ENCODE results near the gene CACNA1H.
"Not testable (repeated sequence)": the region's sequence is repeated elsewhere in the genome, so short reads cannot be mapped to it uniquely, and the experiment has no call there.

The CACNA1H gene

GRCh38 chr16:1223355-1224214 lies 70.7 kb downstream of the CACNA1H start:
- Histone ChIP-seq H3K27ac (ENCODE audit: low read length) (no peak overlapping the region), H3K79me2 (ENCODE audit: low read length) (no peaks in the 10 kb centered on the region), H3K9ac (ENCODE audit: low read length) (no peak overlapping the region), H3K27me3 (ENCODE audit: low read depth, low read length) (no peaks in the 10 kb centered on the region), H4K20me1 (ENCODE audit: insufficient read depth, low read length) (no peaks in the 10 kb centered on the region), H2AFZ (ENCODE audit: low read depth, low read length) (no peak overlapping the region), H3K4me1 (ENCODE audit: low read length) (no peaks in the 10 kb centered on the region), H3K9me3 (ENCODE audit: insufficient read depth, low read length) (no peaks in the 10 kb centered on the region), H3K4me3 (ENCODE audit: low read length) (no peak overlapping the region), H3K4me2 (ENCODE audit: low read length) (no peak overlapping the region), H3K36me3 (replicated peaks; ENCODE audit: low read depth, low read length) (no peaks in the 10 kb centered on the region)
- TF ChIP-seq EZH2phosphoT487 (IDR thresholded peaks at IDR 0.05; ENCODE audit: low read depth) (no peak), CTCF (IDR thresholded peaks at IDR 0.05; ENCODE audit: low read depth, low read length) (no peak)

GRCh38 chr16:1224558-1224957 lies 71.7 kb downstream of the CACNA1H start:
- Histone ChIP-seq H3K9ac (ENCODE audit: low read length) (no peak overlapping the region), H3K27ac (ENCODE audit: low read length) (no peak overlapping the region), H3K79me2 (ENCODE audit: low read length) (no peaks in the 10 kb centered on the region), H3K36me3 (replicated peaks; ENCODE audit: low read depth, low read length) (no peaks in the 10 kb centered on the region), H3K4me2 (ENCODE audit: low read length) (no peak overlapping the region), H3K4me1 (ENCODE audit: low read length) (no peaks in the 10 kb centered on the region), H2AFZ (ENCODE audit: low read depth, low read length) (no peak overlapping the region), H3K9me3 (ENCODE audit: insufficient read depth, low read length) (no peaks in the 10 kb centered on the region), H3K4me3 (ENCODE audit: low read length) (no peak overlapping the region), H4K20me1 (ENCODE audit: insufficient read depth, low read length) (no peaks in the 10 kb centered on the region), H3K27me3 (ENCODE audit: low read depth, low read length) (no peaks in the 10 kb centered on the region)
- TF ChIP-seq CTCF (IDR thresholded peaks at IDR 0.05; ENCODE audit: low read depth, low read length), result no peak
- TF ChIP-seq EZH2phosphoT487 (IDR thresholded peaks at IDR 0.05; ENCODE audit: low read depth), result no peak

- Histone ChIP-seq H3K9ac (ENCODE audit: low read length) (no peak within 1 kb of the TSS), H3K9me3 (ENCODE audit: insufficient read depth, low read length) (no peaks in the 10 kb centered on the region), H3K79me2 (ENCODE audit: low read length) (no peaks in the 10 kb centered on the region), H3K4me3 (ENCODE audit: low read length) (no peak within 1 kb of the TSS), H2AFZ (ENCODE audit: low read depth, low read length) (no peak within 1 kb of the TSS), H4K20me1 (ENCODE audit: insufficient read depth, low read length) (no peaks in the 10 kb centered on the region), H3K4me2 (ENCODE audit: low read length) (no peak within 1 kb of the TSS), H3K27ac (ENCODE audit: low read length) (no peak within 1 kb of the TSS), H3K27me3 (ENCODE audit: low read depth, low read length) (no peaks in the 10 kb centered on the region), H3K36me3 (replicated peaks; ENCODE audit: low read depth, low read length) (no peaks in the 10 kb centered on the region), H3K4me1 (ENCODE audit: low read length) (no peaks in the 10 kb centered on the region)
- TF ChIP-seq EZH2phosphoT487 (IDR thresholded peaks at IDR 0.05; ENCODE audit: low read depth) (no peak), CTCF (IDR thresholded peaks at IDR 0.05; ENCODE audit: low read depth, low read length) (no peak)
Observed at GRCh38 chr16:1225051-1225451, 72.1 kb downstream of the CACNA1H start, which contains the start of gene TPSG1. Gene TPSG1 (minus strand): TSS chr16:1225268. CDS start chr16:1225252, 16 bp downstream.

GRCh38 chr16:1225728-1226311 lies 72.9 kb downstream of the CACNA1H start:
- not testable (repeated sequence) for H3K36me3 ChIP-seq (replicated peaks; ENCODE audit: low read depth, low read length); H4K20me1 ChIP-seq (ENCODE audit: insufficient read depth, low read length); H3K4me3 ChIP-seq (ENCODE audit: low read length); H3K4me1 ChIP-seq (ENCODE audit: low read length); H3K79me2 ChIP-seq (ENCODE audit: low read length); H3K4me2 ChIP-seq (ENCODE audit: low read length); H3K9me3 ChIP-seq (ENCODE audit: insufficient read depth, low read length); H3K27me3 ChIP-seq (ENCODE audit: low read depth, low read length); H3K27ac ChIP-seq (ENCODE audit: low read length); H2AFZ ChIP-seq (ENCODE audit: low read depth, low read length); H3K9ac ChIP-seq (ENCODE audit: low read length)

- H3K36me3 ChIP-seq (replicated peaks; ENCODE audit: low read depth, low read length); H3K27me3 ChIP-seq (ENCODE audit: low read depth, low read length); H3K4me1 ChIP-seq (ENCODE audit: low read length); H2AFZ ChIP-seq (ENCODE audit: low read depth, low read length); H3K9ac ChIP-seq (ENCODE audit: low read length); H3K79me2 ChIP-seq (ENCODE audit: low read length); H3K4me3 ChIP-seq (ENCODE audit: low read length); H3K9me3 ChIP-seq (ENCODE audit: insufficient read depth, low read length); H3K4me2 ChIP-seq (ENCODE audit: low read length); H4K20me1 ChIP-seq (ENCODE audit: insufficient read depth, low read length); H3K27ac ChIP-seq (ENCODE audit: low read length): not testable (repeated sequence)
Observed at GRCh38 chr16:1226692-1227091, 73.8 kb downstream of the CACNA1H start.

- not testable (repeated sequence) for H3K27me3 ChIP-seq (ENCODE audit: low read depth, low read length); H3K4me1 ChIP-seq (ENCODE audit: low read length); H3K4me3 ChIP-seq (ENCODE audit: low read length); H3K9me3 ChIP-seq (ENCODE audit: insufficient read depth, low read length); H2AFZ ChIP-seq (ENCODE audit: low read depth, low read length); H3K4me2 ChIP-seq (ENCODE audit: low read length); H3K36me3 ChIP-seq (replicated peaks; ENCODE audit: low read depth, low read length); H3K27ac ChIP-seq (ENCODE audit: low read length); H4K20me1 ChIP-seq (ENCODE audit: insufficient read depth, low read length); H3K79me2 ChIP-seq (ENCODE audit: low read length); H3K9ac ChIP-seq (ENCODE audit: low read length)
Observed at GRCh38 chr16:1228227-1228626, 75.3 kb downstream of the CACNA1H start.

GRCh38 chr16:1229476-1229875 lies 76.6 kb downstream of the CACNA1H start:
- H3K79me2 ChIP-seq (ENCODE audit: low read length); H2AFZ ChIP-seq (ENCODE audit: low read depth, low read length); H3K9me3 ChIP-seq (ENCODE audit: insufficient read depth, low read length); H3K27ac ChIP-seq (ENCODE audit: low read length); H3K36me3 ChIP-seq (replicated peaks; ENCODE audit: low read depth, low read length); H3K4me2 ChIP-seq (ENCODE audit: low read length); H4K20me1 ChIP-seq (ENCODE audit: insufficient read depth, low read length); H3K4me3 ChIP-seq (ENCODE audit: low read length); H3K9ac ChIP-seq (ENCODE audit: low read length); H3K4me1 ChIP-seq (ENCODE audit: low read length); H3K27me3 ChIP-seq (ENCODE audit: low read depth, low read length): not testable (repeated sequence)

Measured in OCI-LY3 (cell line).